ENCODE measurements around the gene FGFRL1. TPM values are rescaled to one million over a fixed set of nuclear protein-coding genes. Genes with fewer than 3 reads are reported as not detected.

FGFRL1 gene
- total RNA-seq, 1 experiment from 2014 or later = 30.4 TPM

GRCh38 chr4:1019729-1020470, 8.5 kb downstream of the FGFRL1 start:
- POLR2A ChIA-PET (ENCODE audit: low non-redundant PET) = no interaction called here

GRCh38 chr4:1021386-1022050, 10.1 kb downstream of the FGFRL1 start:
- BruUV-seq (replicated peaks) = no TSS peak
- CTCF ChIA-PET = no interaction called here
- Histone ChIP-seq H3K27ac (ENCODE audit: low read depth, low read length, poor library complexity, severe bottlenecking) (no peak overlapping the region), H3K36me3 (ENCODE audit: insufficient read depth, low read length, poor library complexity, severe bottlenecking) (peaks cover 6% of the 10 kb centered on the region), H3K9me3 (ENCODE audit: low read depth, low read length, poor library complexity, severe bottlenecking) (no peaks in the 10 kb centered on the region), H3K4me1 (ENCODE audit: insufficient read depth, low read length, poor library complexity, severe bottlenecking) (peaks cover 7% of the 10 kb centered on the region), H3K4me3 (ENCODE audit: low read depth, low read length, poor library complexity, severe bottlenecking) (no peak overlapping the region), H3K27me3 (replicated peaks; ENCODE audit: insufficient read depth, low read depth, low read length, poor library complexity) (no peaks in the 10 kb centered on the region)
- POLR2A ChIA-PET (ENCODE audit: low non-redundant PET) = no interaction called here
- intact Hi-C loops (cut with micrococcal nuclease; ENCODE audit: unreplicated experiment) = no loop called here
- no peak for DNase-seq (ENCODE audit: low spot score)
- no peak for TF ChIP-seq EZH2 (IDR thresholded peaks at IDR 0.05; ENCODE audit: borderline replicate concordance, low read depth, low read length, poor library complexity, severe bottlenecking)
- no peak for TF ChIP-seq CTCF (conservative IDR thresholded peaks at IDR 0.05; ENCODE audit: low read depth, low read length)

More at GRCh38 chr4:1019729-1020470, 8.5 kb downstream of the FGFRL1 start:
- no TSS peak for BruUV-seq (replicated peaks)
- Histone ChIP-seq H3K4me1 (ENCODE audit: insufficient read depth, low read length, poor library complexity, severe bottlenecking) (peaks cover 7% of the 10 kb centered on the region), H3K9me3 (ENCODE audit: low read depth, low read length, poor library complexity, severe bottlenecking) (no peaks in the 10 kb centered on the region), H3K36me3 (ENCODE audit: insufficient read depth, low read length, poor library complexity, severe bottlenecking) (no peaks in the 10 kb centered on the region), H3K27ac (ENCODE audit: low read depth, low read length, poor library complexity, severe bottlenecking) (no peak overlapping the region), H3K4me3 (ENCODE audit: low read depth, low read length, poor library complexity, severe bottlenecking) (no peak overlapping the region), H3K27me3 (replicated peaks; ENCODE audit: insufficient read depth, low read depth, low read length, poor library complexity) (no peaks in the 10 kb centered on the region)
- no peak for TF ChIP-seq EZH2 (IDR thresholded peaks at IDR 0.05; ENCODE audit: borderline replicate concordance, low read depth, low read length, poor library complexity, severe bottlenecking)
- TF ChIP-seq CTCF (conservative IDR thresholded peaks at IDR 0.05; ENCODE audit: low read depth, low read length) = no peak
- peak; percentile 58 for DNase-seq (ENCODE audit: low spot score)
- intact Hi-C loops (cut with micrococcal nuclease; ENCODE audit: unreplicated experiment) = no loop called here
- CTCF ChIA-PET = no interaction called here

DNA sequence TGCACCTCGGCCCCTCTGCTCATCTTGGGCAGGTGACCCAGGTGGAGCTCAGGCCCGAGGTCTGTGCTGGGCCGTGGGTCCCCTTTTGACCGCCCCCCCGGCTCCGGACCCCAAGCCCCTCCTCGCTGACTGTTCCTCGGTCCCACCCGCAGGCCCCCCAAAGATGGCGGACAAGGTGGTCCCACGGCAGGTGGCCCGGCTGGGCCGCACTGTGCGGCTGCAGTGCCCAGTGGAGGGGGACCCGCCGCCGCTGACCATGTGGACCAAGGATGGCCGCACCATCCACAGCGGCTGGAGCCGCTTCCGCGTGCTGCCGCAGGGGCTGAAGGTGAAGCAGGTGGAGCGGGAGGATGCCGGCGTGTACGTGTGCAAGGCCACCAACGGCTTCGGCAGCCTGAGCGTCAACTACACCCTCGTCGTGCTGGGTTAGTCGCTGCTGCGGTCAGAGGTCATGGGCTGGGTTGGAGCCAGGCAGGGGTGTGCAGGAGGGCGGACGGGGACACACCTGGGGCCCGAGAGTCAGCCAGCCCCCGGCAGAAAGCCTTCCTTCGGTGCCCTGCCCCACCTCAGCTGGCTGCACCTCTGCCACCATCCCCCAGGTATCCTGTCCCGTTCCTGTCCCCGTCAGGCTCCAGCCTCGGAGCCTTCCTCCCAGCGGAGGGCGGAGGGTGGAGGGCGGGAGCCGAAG, 10.8 kb downstream of the FGFRL1 start:
- no peak for TF ChIP-seq EZH2 (IDR thresholded peaks at IDR 0.05; ENCODE audit: borderline replicate concordance, low read depth, low read length, poor library complexity, severe bottlenecking)
- TF ChIP-seq CTCF (conservative IDR thresholded peaks at IDR 0.05; ENCODE audit: low read depth, low read length) = no peak
- no peak overlapping the region for H3K4me3 ChIP-seq (ENCODE audit: low read depth, low read length, poor library complexity, severe bottlenecking)
- H3K4me1 ChIP-seq (ENCODE audit: insufficient read depth, low read length, poor library complexity, severe bottlenecking) = peaks cover 7% of the 10 kb centered on the region
- POLR2A ChIA-PET (ENCODE audit: low non-redundant PET) = interaction anchor here (0.5 kb wide), 1 partner anchor 178 kb away, joined by 7 read pairs; no protein-coding TSS in a partner anchor
- H3K36me3 ChIP-seq (ENCODE audit: insufficient read depth, low read length, poor library complexity, severe bottlenecking) = peaks cover 6% of the 10 kb centered on the region
- intact Hi-C loops (cut with micrococcal nuclease; ENCODE audit: unreplicated experiment) = no loop called here
- H3K27me3 ChIP-seq (replicated peaks; ENCODE audit: insufficient read depth, low read depth, low read length, poor library complexity) = no peaks in the 10 kb centered on the region
- H3K9me3 ChIP-seq (ENCODE audit: low read depth, low read length, poor library complexity, severe bottlenecking) = no peaks in the 10 kb centered on the region
- DNase-seq (ENCODE audit: low spot score) = no peak
- CTCF ChIA-PET = no interaction called here
- BruUV-seq (replicated peaks) = no TSS peak
- H3K27ac ChIP-seq (ENCODE audit: low read depth, low read length, poor library complexity, severe bottlenecking) = no peak overlapping the region
